Neural progenitor cell (in vitro differentiated cells): ENCODE results near the gene ATR.

Source experiments
- EZH2 ChIP-seq: fragments of 200-600 bp; sonication (generic); IDR thresholded peaks from 2 replicates; pipeline ENCODE4 v1.6.1; 2017; ENCODE audit warnings: antibody characterized with exemption, mild to moderate bottlenecking, moderate library complexity
- EZH2phosphoT487 ChIP-seq: fragments of 200-600 bp; sonication (generic); IDR thresholded peaks from 2 replicates; pipeline ENCODE4 v1.6.1; 2017; ENCODE audit warnings: antibody characterized with exemption

- TF ChIP-seq EZH2 (no peak), EZH2phosphoT487 (no peak)
These were observed 93.6 kb downstream of the ATR start for GRCh38 chr3:142484912-142485435.
